NCI-H2081 (cell line): Measurements from ENCODE around the gene EVA1A.

ENCODE experiments used
- DNase-seq, 2 experiments: peaks; one replicate each; lab custom pipeline; 2025; lab: John Stamatoyannopoulos, UW

EVA1A gene

GRCh38 chr2:75563591-75563990 lies 2.9 kb upstream of the EVA1A start:
- DNase-seq: no peak

- no peak for DNase-seq
Measured at GRCh38 chr2:75562513-75562864, 1.8 kb upstream of the EVA1A start.

- DNase-seq: no peak
Measured at GRCh38 chr2:75561566-75562512, 1.1 kb upstream of the EVA1A start.

GRCh38 chr2:75560022-75560767 lies 544 bp downstream of the EVA1A start:
- peak in 1 of 2 experiments; percentile 54 for DNase-seq

- DNase-seq: peak in 1 of 2 experiments; percentile 44
Measured at GRCh38 chr2:75559680-75560021, 1.1 kb downstream of the EVA1A start.

GRCh38 chr2:75558786-75559679 lies 1.7 kb downstream of the EVA1A start:
- no peak for DNase-seq

- DNase-seq: no peak
Measured at GRCh38 chr2:75558136-75558535, 2.6 kb downstream of the EVA1A start.

GRCh38 chr2:75557474-75558133 lies 3.1 kb downstream of the EVA1A start:
- DNase-seq: no peak

- no peak for DNase-seq
Measured at GRCh38 chr2:75556679-75557366, 3.9 kb downstream of the EVA1A start.

- no peak for DNase-seq
Measured at GRCh38 chr2:75555701-75556100, 5.0 kb downstream of the EVA1A start.

- no peak for DNase-seq
Measured at GRCh38 chr2:75553935-75554531, 6.7 kb downstream of the EVA1A start.

- no peak for DNase-seq
Measured at GRCh38 chr2:75552222-75552621, 8.5 kb downstream of the EVA1A start.

- no peak for DNase-seq
Measured at GRCh38 chr2:75551434-75551833, 9.3 kb downstream of the EVA1A start.

- DNase-seq: no peak
Measured at GRCh38 chr2:75549401-75550253, 11.1 kb downstream of the EVA1A start.

GRCh38 chr2:75548036-75548573 lies 12.6 kb downstream of the EVA1A start:
- peak in 1 of 2 experiments; percentile 52 for DNase-seq

GRCh38 chr2:75547345-75548035 lies 13.2 kb downstream of the EVA1A start:
- no peak for DNase-seq

GRCh38 chr2:75545922-75546321 lies 14.8 kb downstream of the EVA1A start:
- no peak for DNase-seq

- no peak for DNase-seq
Measured at GRCh38 chr2:75545387-75545786, 15.4 kb downstream of the EVA1A start.

- no peak for DNase-seq
Measured at GRCh38 chr2:75543446-75543845, 17.3 kb downstream of the EVA1A start.
